Esophagus muscularis mucosa (tissue), 4 donors: Measurements from ENCODE around the gene ZNF26.

Experiments used
- CTCF ChIP-seq, 3 experiments: fragments of 200-600 bp in 2 of 3; fragments of 450-650 bp in 1 of 3; sonication (generic) in 2 of 3; IDR thresholded peaks; one replicate each; pipeline ENCODE4 v1.5.1; 2017 to 2019; ENCODE audit warnings: antibody characterized with exemption in 3 of 3, mild to moderate bottlenecking in 2 of 3, moderate library complexity in 1 of 3
- EP300 ChIP-seq: sonication (generic); formaldehyde crosslinking; IDR thresholded peaks from one replicate; pipeline ENCODE4 v1.6.1; 2017; ENCODE audit warnings: antibody characterized with exemption
- POLR2A ChIP-seq: fragments of 450-650 bp; IDR thresholded peaks from one replicate; pipeline ENCODE4 v1.6.1; 2017; ENCODE audit warnings: antibody characterized with exemption, moderate library complexity, mild to moderate bottlenecking, low read depth
- POLR2AphosphoS5 ChIP-seq, 2 donors: sonication (generic); formaldehyde crosslinking; IDR thresholded peaks; one replicate each; pipeline ENCODE4 v1.6.1; 2017; ENCODE audit warnings: antibody characterized with exemption in 2 of 2

DNA sequence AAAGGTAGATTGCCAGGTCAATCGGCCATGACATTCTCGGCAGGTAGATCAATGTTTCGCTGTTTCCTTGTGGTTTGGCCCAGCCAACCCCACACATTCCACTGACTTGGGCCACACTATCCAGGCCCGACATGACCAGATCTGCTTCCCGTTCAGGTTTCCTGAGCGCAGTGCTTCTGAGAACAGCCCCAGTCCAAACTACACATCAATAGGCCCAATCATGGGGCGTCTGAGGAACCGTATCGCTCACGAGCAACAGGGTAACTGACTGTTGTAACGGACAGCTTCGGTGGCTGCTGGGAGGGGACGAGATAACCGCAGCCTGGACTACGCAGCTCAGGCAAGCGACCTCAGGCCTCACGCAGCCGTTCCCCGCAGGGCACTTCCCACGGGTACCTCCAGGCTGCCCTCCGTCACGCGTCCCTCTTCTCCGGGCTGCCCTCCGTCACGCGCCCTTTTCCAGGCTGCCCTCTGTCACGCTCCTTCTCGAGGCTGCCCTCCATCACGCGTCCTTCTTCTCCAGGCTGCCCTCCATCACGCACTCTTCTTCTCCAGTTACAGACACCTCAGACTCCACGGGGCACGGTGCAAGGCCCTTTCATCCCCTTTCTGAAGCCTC lies 44.7 kb upstream of the ZNF26 start:
- TF ChIP-seq CTCF (IDR thresholded peaks at IDR 0.05) (no peak), POLR2A (no peak), EP300 (no peak), POLR2AphosphoS5 (IDR thresholded peaks at IDR 0.05) (no peak)
